Inflammatory macrophage (primary cell): ENCODE results near the gene NXPE4.

ENCODE experiments used
- DNase-seq, 2 donors: peaks; one replicate each; pipeline ENCODE4 v3.0.0-alpha.2; 2020 to 2022

Gene NXPE4

GRCh38 chr11:114559425-114560310 is 35.9 kb downstream of the NXPE4 start, which contains the start of gene NXPE1:
Gene NXPE1, minus strand, starts transcription at chr11:114559881. Its CDS starts 8,680 bp downstream, at chr11:114551201.
- no peak for DNase-seq

GRCh38 chr11:114556135-114556534 is 39.5 kb downstream of the NXPE4 start:
- no peak for DNase-seq

GRCh38 chr11:114553642-114554041 is 41.9 kb downstream of the NXPE4 start:
- no peak for DNase-seq

- DNase-seq = no peak
Measured at GRCh38 chr11:114551060-114551459, 44.5 kb downstream of the NXPE4 start.

- DNase-seq = no peak
Measured at GRCh38 chr11:114525682-114526081, 69.9 kb downstream of the NXPE4 start.

- no peak for DNase-seq
Measured at GRCh38 chr11:114524122-114524521, 71.5 kb downstream of the NXPE4 start.

- no peak for DNase-seq
Measured at GRCh38 chr11:114522818-114523217, 72.8 kb downstream of the NXPE4 start.
